Mesodermal cell (in vitro differentiated cells): ENCODE results near the gene UNC5C.
A peak's percentile ranks its signal among the peaks of the same experiment; 100 is the strongest.

Experiments
- H3K27ac ChIP-seq: 2 replicates; pipeline ENCODE4 v1.7.0; 2013; ENCODE audit warnings: mild to moderate bottlenecking, low read depth, low read length, moderate library complexity; ENCODE audit not compliant: severe bottlenecking
- H3K36me3 ChIP-seq: 2 replicates; pipeline ENCODE4 v1.7.1; 2013; ENCODE audit warnings: mild to moderate bottlenecking, low read length, moderate library complexity; ENCODE audit not compliant: control insufficient read depth, insufficient read depth
- H3K4me1 ChIP-seq: one replicate; pipeline ENCODE4 v1.7.1; 2013; ENCODE audit warnings: mild to moderate bottlenecking, low read length; ENCODE audit not compliant: insufficient read depth, control insufficient read depth, poor library complexity, severe bottlenecking
- H3K4me3 ChIP-seq: 2 replicates; pipeline ENCODE4 v1.7.0; 2013; ENCODE audit warnings: low read length, control low read depth, mild to moderate bottlenecking; ENCODE audit not compliant: insufficient read depth, poor library complexity, severe bottlenecking; ENCODE audit errors: extremely low read depth
- H3K9me3 ChIP-seq: 2 replicates; pipeline ENCODE4 v1.7.1; 2013; ENCODE audit warnings: mild to moderate bottlenecking, low read length, moderate library complexity; ENCODE audit not compliant: control insufficient read depth
- WGBS, 2 experiments: methylation state at CpG; one replicate each; pipeline ENCODE4 v1.1.5; 2013; ENCODE audit warnings: missing lambda C conversion rate in 2 of 2; ENCODE audit not compliant: insufficient coverage in 2 of 2; 5-methylcytosine and 5-hydroxymethylcytosine counted together

UNC5C gene

GRCh38 chr4:95505799-95506198 lies 43.0 kb downstream of the UNC5C start:
- Histone ChIP-seq H3K4me1 (peaks cover 39% of the 10 kb centered on the region), H3K36me3 (no peaks in the 10 kb centered on the region), H3K4me3 (no peak overlapping the region), H3K9me3 (no peaks in the 10 kb centered on the region), H3K27ac (peak overlapping the region; percentile 73)

- H3K4me1 ChIP-seq = peaks cover 33% of the 10 kb centered on the region
- H3K4me3 ChIP-seq = no peak overlapping the region
- WGBS, 2 experiments = 38 to 100% methylated on average over 1 of the region's 2 CpGs
- H3K27ac ChIP-seq = peak overlapping the region; percentile 73
- H3K36me3 ChIP-seq = no peaks in the 10 kb centered on the region
- no peaks in the 10 kb centered on the region for H3K9me3 ChIP-seq
Measured at GRCh38 chr4:95505151-95505550, 43.6 kb downstream of the UNC5C start.

DNA sequence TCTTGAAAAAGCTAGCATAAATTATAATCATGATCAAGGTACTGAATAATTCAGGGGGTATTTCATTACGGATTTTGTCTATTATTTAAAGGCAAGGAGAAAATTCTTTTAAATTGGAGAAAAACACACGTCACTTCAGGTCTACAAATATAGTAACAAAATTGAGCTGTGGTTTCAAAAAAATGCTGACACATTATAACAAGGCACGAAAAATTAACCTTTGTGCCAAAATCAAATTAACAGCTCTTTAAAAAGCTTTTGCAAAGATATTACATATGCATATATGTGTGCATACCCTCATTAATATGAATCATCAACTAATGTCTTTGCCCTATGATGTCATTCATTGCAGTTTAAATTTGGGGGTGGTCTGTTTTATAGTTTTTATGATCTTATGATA lies 44.3 kb downstream of the UNC5C start:
- no CpG with 5 or more reads among the region's 3 CpGs for WGBS, 2 experiments
- Histone ChIP-seq H3K4me1 (peaks cover 33% of the 10 kb centered on the region), H3K4me3 (no peak overlapping the region), H3K9me3 (no peaks in the 10 kb centered on the region), H3K27ac (no peak overlapping the region), H3K36me3 (no peaks in the 10 kb centered on the region)

- H3K4me1 ChIP-seq = peaks cover 9% of the 10 kb centered on the region
- H3K4me3 ChIP-seq = no peak overlapping the region
- no CpG with 5 or more reads among the region's 1 CpG for WGBS, 2 experiments
- H3K36me3 ChIP-seq = peaks cover 4% of the 10 kb centered on the region
- H3K27ac ChIP-seq = no peak overlapping the region
- no peaks in the 10 kb centered on the region for H3K9me3 ChIP-seq
Measured at GRCh38 chr4:95500361-95500760, 48.4 kb downstream of the UNC5C start.

GRCh38 chr4:95499291-95499696 lies 49.5 kb downstream of the UNC5C start:
- no peaks in the 10 kb centered on the region for H3K9me3 ChIP-seq
- no peak overlapping the region for H3K27ac ChIP-seq
- no peak overlapping the region for H3K4me3 ChIP-seq
- peaks cover 4% of the 10 kb centered on the region for H3K36me3 ChIP-seq
- no peaks in the 10 kb centered on the region for H3K4me1 ChIP-seq
- WGBS, 2 experiments = 78 to 89% methylated on average over 1 of the region's 2 CpGs

DNA sequence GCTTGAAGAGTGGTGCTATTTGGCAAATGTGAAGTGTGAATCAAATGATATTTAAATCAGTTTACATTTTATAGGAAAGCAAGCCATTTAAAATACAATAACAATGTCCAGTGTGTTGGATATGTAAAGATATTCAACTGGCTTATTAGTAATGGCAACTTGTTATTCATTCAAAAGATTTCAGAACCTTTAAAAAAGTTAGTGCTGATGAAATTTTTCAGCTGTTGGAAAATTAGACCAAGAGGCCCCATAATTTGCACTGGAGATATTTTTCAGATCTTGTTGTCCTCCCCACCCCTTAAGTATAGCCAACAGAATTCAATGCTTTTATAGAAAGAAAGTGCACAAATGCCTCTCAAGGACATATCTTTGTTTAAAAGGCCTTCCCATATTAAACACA lies 54.6 kb downstream of the UNC5C start:
- Histone ChIP-seq H3K27ac (no peak overlapping the region), H3K36me3 (peaks cover 2% of the 10 kb centered on the region), H3K4me3 (no peak overlapping the region), H3K4me1 (no peaks in the 10 kb centered on the region), H3K9me3 (no peaks in the 10 kb centered on the region)

DNA sequence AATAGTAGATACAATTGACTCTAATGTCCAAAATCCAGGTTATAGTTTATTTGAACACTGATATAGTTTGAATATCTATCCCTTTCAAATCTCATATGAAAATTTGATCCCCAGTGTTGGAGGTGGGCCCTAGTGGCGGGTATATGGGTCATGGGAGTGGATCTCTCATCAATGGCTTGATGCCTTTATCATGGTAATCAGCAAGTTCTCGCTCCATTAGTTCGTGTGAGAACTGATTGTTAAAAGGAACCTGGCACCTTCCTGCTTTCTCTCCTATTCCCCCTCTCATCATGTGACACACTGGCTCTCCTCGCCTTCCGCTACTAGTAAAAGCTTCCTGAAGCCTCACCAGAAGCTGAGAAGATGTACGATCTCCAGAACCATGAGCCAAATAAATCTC lies 70.1 kb downstream of the UNC5C start:
- WGBS, 2 experiments = 87% methylated on average over 3 to 5 of the region's 6 CpGs
- H3K4me1 ChIP-seq = peaks cover 10% of the 10 kb centered on the region
- H3K27ac ChIP-seq = no peak overlapping the region
- no peaks in the 10 kb centered on the region for H3K36me3 ChIP-seq
- no peaks in the 10 kb centered on the region for H3K9me3 ChIP-seq
- no peak overlapping the region for H3K4me3 ChIP-seq

DNA sequence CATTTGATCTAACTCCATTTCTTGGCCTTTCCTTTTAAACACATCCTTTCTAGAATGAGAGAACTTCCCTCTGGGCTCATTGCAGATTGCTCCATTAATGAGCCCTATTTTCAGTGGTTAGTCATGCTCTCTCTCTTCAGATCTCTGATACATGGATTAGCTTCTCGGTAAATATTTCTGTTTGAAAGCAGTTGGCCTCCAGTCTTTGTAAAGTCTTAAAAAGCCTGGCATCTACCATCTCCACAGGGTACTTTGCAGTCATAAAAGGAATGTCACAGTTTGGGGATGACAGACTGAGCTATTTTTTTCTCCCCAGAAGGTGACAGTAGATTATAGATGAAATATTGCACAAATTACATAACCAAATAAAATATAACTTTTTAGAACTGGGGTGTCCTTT lies 72.7 kb downstream of the UNC5C start:
- Histone ChIP-seq H3K27ac (no peak overlapping the region), H3K36me3 (no peaks in the 10 kb centered on the region), H3K4me3 (no peak overlapping the region), H3K9me3 (no peaks in the 10 kb centered on the region), H3K4me1 (peaks cover 14% of the 10 kb centered on the region)
- no CpG with 5 or more reads among the region's 1 CpG for WGBS, 2 experiments

DNA sequence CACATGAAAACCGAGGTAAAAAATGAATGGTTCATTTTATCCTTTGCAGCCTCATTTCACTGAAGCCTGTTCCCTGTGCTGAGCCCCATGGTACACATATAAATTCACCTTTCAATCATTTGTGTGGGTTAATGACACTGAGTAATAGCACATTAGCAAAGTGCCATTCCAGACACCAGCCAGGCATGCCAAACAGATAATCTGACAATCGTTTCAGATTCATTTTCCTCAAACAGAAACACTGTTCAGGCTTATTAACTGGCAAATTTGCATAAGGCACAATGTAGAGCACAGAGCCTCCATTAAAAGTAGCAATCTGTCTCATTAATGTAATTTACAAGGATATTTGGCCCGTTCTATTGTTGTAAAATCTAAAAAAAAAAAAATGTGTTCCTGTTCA lies 76.2 kb downstream of the UNC5C start:
- Histone ChIP-seq H3K4me3 (no peak overlapping the region), H3K27ac (no peak overlapping the region), H3K36me3 (no peaks in the 10 kb centered on the region), H3K4me1 (peaks cover 11% of the 10 kb centered on the region), H3K9me3 (no peaks in the 10 kb centered on the region)
- 67 to 80% methylated on average over 1 of the region's 3 CpGs for WGBS, 2 experiments

GRCh38 chr4:95470622-95471021 lies 78.2 kb downstream of the UNC5C start:
- Histone ChIP-seq H3K27ac (no peak overlapping the region), H3K4me3 (no peak overlapping the region), H3K9me3 (no peaks in the 10 kb centered on the region), H3K36me3 (no peaks in the 10 kb centered on the region), H3K4me1 (peaks cover 4% of the 10 kb centered on the region)
- WGBS, 2 experiments = no CpG with 5 or more reads among the region's 4 CpGs

- no peaks in the 10 kb centered on the region for H3K9me3 ChIP-seq
- no peaks in the 10 kb centered on the region for H3K36me3 ChIP-seq
- H3K4me1 ChIP-seq = peaks cover 4% of the 10 kb centered on the region
- no peak overlapping the region for H3K4me3 ChIP-seq
- whole genome bisulfite sequencing, 2 experiments = no CpG with 5 or more reads among the region's 1 CpG
- no peak overlapping the region for H3K27ac ChIP-seq
Measured at GRCh38 chr4:95469617-95470016, 79.2 kb downstream of the UNC5C start.

GRCh38 chr4:95466791-95467190 lies 82.0 kb downstream of the UNC5C start:
- Histone ChIP-seq H3K27ac (no peak overlapping the region), H3K9me3 (no peaks in the 10 kb centered on the region), H3K36me3 (no peaks in the 10 kb centered on the region), H3K4me3 (no peak overlapping the region), H3K4me1 (peaks cover 3% of the 10 kb centered on the region)
- 96 to 97% methylated on average over 3 of the region's 3 CpGs for WGBS, 2 experiments
